Parathyroid adenoma (tissue), 2 donors: ENCODE measurements around the gene DLGAP1.

Experiments used
- H2AFZ ChIP-seq: fragments of 300-600 bp; sonication (generic); one replicate; pipeline ENCODE4 v1.7.0; 2017; ENCODE audit warnings: antibody characterized with exemption, mild to moderate bottlenecking
- H3K27ac ChIP-seq: fragments of 300-600 bp; sonication (generic); one replicate; pipeline ENCODE4 v1.7.0; 2017
- H3K27me3 ChIP-seq: fragments of 300-600 bp; sonication (generic); one replicate; pipeline ENCODE4 v1.7.0; 2017; ENCODE audit warnings: low read length; ENCODE audit not compliant: control insufficient read depth, insufficient read depth
- H3K36me3 ChIP-seq: fragments of 300-600 bp; sonication (generic); one replicate; pipeline ENCODE4 v1.7.0; 2017; ENCODE audit warnings: low read length; ENCODE audit not compliant: control insufficient read depth, insufficient read depth
- H3K4me1 ChIP-seq: fragments of 300-600 bp; sonication (generic); one replicate; pipeline ENCODE4 v1.7.0; 2017; ENCODE audit warnings: control low read depth
- H3K4me2 ChIP-seq: fragments of 300-600 bp; sonication (generic); one replicate; pipeline ENCODE4 v1.7.0; 2017; ENCODE audit warnings: low read length
- H3K4me3 ChIP-seq: fragments of 300-600 bp; sonication (generic); one replicate; pipeline ENCODE4 v1.7.0; 2017; ENCODE audit warnings: low read depth, low read length
- H3K79me2 ChIP-seq: fragments of 300-600 bp; sonication (generic); one replicate; pipeline ENCODE4 v1.7.0; 2017; ENCODE audit warnings: control low read depth
- H3K9ac ChIP-seq: fragments of 300-600 bp; sonication (generic); one replicate; pipeline ENCODE4 v1.7.0; 2017; ENCODE audit warnings: mild to moderate bottlenecking
- H3K9me3 ChIP-seq: fragments of 300-600 bp; sonication (generic); one replicate; pipeline ENCODE4 v1.7.0; 2017; ENCODE audit warnings: low read length; ENCODE audit not compliant: control insufficient read depth
- CTCF ChIP-seq: fragments of 300-600 bp; sonication (generic); IDR thresholded peaks from one replicate; pipeline ENCODE4 v1.7.0; 2017; ENCODE audit warnings: antibody characterized with exemption, mild to moderate bottlenecking
- donor health status: primary hyperparathyroidism.

The DLGAP1 gene

GRCh38 chr18:3499501-3499900, 955.6 kb downstream of the DLGAP1 start:
- Histone ChIP-seq H3K4me2 (peak overlapping the region; percentile 51), H3K9me3 (no peaks in the 10 kb centered on the region), H3K79me2 (no peaks in the 10 kb centered on the region), H3K27ac (no peak overlapping the region), H3K4me1 (no peaks in the 10 kb centered on the region), H3K27me3 (peaks cover 3% of the 10 kb centered on the region), H2AFZ (peak overlapping the region; percentile 70), H3K9ac (no peak overlapping the region), H3K4me3 (no peak overlapping the region), H3K36me3 (no peaks in the 10 kb centered on the region)
- TF ChIP-seq CTCF = no peak

DNA sequence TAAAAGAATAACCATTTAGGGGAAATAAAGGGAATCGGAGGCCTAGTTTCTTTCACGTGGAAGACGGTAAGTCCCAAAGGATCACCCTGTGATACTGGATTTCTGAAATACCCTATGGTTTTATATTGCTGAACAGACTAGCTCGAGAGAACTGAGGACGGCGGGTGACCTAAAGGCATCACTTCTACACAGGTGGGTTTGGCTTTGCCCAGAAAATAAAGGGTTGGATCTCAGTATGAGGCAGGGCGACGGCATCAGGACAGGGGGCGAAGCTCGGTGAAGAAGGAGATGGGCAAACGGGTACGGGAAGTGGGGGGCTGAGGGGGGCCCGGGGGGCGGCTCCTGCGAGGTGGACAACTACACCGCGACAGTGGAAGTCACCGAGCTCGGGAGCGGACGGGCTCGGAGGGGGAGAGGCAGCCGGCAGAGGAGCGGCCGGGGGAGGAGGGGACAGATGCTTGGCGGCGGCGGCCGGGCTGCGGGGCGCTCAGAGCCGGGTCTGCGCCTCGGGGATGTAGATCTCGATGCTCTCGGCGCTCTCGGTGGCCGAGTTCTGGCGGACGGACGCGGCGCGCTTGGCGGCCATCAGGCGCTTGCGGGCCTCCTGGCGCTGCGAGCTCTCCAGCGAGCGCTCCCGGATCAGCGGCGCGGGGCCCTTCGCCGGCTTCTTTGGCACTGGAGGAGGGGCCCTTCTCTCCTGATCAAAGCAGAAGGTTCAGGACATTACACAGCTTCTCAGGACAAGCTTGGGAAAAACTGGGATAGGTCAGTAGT, 956.2 kb downstream of the DLGAP1 start:
- Histone ChIP-seq H3K4me2 (peak overlapping the region; percentile 51), H3K27ac (no peak overlapping the region), H3K79me2 (no peaks in the 10 kb centered on the region), H3K4me1 (no peaks in the 10 kb centered on the region), H3K4me3 (no peak overlapping the region), H3K9me3 (no peaks in the 10 kb centered on the region), H3K36me3 (no peaks in the 10 kb centered on the region), H3K27me3 (peaks cover 3% of the 10 kb centered on the region), H2AFZ (peak overlapping the region; percentile 70), H3K9ac (no peak overlapping the region)
- no peak for TF ChIP-seq CTCF

GRCh38 chr18:3495691-3496430, 959.2 kb downstream of the DLGAP1 start:
- Histone ChIP-seq H3K79me2 (no peaks in the 10 kb centered on the region), H2AFZ (no peak overlapping the region), H3K9me3 (no peaks in the 10 kb centered on the region), H3K36me3 (no peaks in the 10 kb centered on the region), H3K9ac (no peak overlapping the region), H3K4me1 (no peaks in the 10 kb centered on the region), H3K4me2 (no peak overlapping the region), H3K4me3 (no peak overlapping the region), H3K27ac (no peak overlapping the region), H3K27me3 (peaks cover 3% of the 10 kb centered on the region)
- no peak for TF ChIP-seq CTCF

DNA sequence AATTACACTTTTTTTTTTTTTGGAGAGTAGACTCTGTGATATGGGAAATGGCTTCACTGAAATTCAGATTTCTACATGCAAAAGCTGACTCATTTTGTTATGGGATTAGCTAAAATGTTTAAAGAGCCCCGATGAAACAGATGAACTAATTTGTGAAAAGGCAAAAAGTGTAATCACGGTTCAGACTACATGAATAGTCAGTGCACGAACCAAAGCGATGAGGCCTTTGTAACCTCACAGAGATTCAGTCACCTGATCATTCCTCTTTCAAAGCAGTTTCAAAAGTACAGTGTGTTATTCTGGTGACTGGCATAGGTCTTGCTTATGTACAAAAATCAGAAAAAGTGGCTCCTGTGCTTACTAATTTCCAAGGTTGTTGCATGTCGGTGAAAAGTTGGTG, 960.5 kb downstream of the DLGAP1 start:
- Histone ChIP-seq H3K9me3 (no peaks in the 10 kb centered on the region), H3K9ac (no peak overlapping the region), H3K4me3 (no peak overlapping the region), H3K36me3 (no peaks in the 10 kb centered on the region), H3K27me3 (peaks cover 3% of the 10 kb centered on the region), H3K4me2 (no peak overlapping the region), H2AFZ (no peak overlapping the region), H3K4me1 (no peaks in the 10 kb centered on the region), H3K27ac (no peak overlapping the region), H3K79me2 (no peaks in the 10 kb centered on the region)
- no peak for TF ChIP-seq CTCF
